AG10803 (cell line): ENCODE measurements around the gene CLEC16A.

Experiments
- DNase-seq: peaks from one replicate; pipeline ENCODE4 v3.0.0; 2010; ENCODE audit warnings: low read depth
- H3K4me3 ChIP-seq: 2 replicates; pipeline ENCODE4 v1.5.1; 2011; ENCODE audit warnings: mild to moderate bottlenecking, low read length, control low read depth
- TF ChIP-seq, protein P1 (sequence below): conservative IDR thresholded peaks from 2 replicates; pipeline ENCODE4 v1.5.1; 2011; ENCODE audit warnings: mild to moderate bottlenecking, low read length, control low read depth, inconsistent platforms

Gene CLEC16A

DNA sequence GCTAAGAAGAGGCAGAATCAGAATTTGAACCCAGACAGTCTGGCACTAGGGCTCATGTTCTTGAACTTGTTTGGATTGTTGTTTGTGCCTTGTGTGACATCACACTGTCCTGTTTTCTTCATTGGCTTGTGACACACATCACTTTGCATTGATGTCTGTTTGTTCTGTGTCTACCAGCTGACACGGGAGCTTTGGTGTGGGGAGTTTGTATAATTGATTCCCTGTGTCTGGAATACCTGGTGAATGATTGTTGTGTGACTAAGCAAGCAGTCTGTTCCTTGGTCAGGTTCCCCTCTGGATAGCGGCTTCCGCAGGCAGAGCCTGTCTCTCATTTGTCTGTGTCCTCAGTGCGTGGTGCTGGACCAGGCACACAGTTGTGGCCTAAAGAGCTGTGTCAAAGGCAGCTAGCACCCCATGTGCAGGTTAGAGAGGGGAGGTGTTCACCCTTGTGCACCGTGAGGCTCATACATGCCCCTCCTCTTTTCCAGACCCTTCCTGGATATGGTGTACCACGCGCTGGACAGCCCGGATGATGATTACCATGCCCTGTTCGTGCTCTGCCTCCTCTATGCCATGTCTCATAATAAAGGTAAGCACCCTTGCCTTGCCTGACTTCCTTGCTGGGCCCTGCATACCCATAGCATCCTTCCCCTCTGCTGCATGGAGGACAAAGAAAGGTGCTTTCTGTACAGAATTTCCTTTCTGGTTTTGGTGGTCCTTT, 80.1 kb downstream of the CLEC16A start:
- no peak overlapping the region for H3K4me3 ChIP-seq
- TF ChIP-seq, protein P1, sequence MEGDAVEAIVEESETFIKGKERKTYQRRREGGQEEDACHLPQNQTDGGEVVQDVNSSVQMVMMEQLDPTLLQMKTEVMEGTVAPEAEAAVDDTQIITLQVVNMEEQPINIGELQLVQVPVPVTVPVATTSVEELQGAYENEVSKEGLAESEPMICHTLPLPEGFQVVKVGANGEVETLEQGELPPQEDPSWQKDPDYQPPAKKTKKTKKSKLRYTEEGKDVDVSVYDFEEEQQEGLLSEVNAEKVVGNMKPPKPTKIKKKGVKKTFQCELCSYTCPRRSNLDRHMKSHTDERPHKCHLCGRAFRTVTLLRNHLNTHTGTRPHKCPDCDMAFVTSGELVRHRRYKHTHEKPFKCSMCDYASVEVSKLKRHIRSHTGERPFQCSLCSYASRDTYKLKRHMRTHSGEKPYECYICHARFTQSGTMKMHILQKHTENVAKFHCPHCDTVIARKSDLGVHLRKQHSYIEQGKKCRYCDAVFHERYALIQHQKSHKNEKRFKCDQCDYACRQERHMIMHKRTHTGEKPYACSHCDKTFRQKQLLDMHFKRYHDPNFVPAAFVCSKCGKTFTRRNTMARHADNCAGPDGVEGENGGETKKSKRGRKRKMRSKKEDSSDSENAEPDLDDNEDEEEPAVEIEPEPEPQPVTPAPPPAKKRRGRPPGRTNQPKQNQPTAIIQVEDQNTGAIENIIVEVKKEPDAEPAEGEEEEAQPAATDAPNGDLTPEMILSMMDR: no peak
- DNase-seq: no peak

DNA sequence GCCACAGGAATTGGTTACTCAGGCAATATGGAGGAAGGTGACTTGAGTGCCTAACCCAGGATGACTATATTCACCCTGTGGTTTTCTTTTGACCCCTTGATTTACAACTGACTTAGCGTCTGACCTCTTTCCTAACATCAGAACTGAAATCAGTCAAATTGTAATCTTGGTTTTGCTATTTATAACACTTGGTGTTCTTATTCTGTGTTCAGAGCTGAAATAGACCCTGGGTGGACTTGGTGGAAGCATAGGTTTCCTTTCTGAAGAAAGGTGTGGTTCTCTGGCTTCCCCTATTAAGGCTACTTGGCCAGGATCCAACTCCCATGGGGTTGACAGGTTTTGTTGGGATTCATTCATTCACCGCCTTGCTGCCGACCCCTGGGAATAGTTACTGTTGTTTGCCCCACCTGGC, 80.8 kb downstream of the CLEC16A start:
- no peak for DNase-seq
- TF ChIP-seq, protein P1: no peak
- H3K4me3 ChIP-seq: no peak overlapping the region

DNA sequence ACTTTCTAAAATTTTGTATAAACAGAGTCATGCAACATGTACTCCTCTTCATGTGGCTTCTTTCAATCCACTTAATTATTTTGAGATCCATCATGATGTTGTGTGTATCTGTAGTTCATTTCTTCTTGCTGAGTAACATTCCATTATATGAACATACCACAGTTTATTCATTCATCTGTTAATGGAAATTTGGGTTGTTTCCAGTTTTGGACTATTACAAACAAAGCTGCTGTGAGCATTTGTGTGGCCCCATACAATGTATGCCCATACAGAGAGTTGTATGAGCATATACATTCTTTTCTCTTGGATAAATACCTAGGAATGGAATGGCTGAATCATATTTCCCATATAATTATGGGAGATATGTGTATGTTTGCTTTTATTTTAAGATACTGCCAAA, 85.6 kb downstream of the CLEC16A start:
- TF ChIP-seq, protein P1: no peak
- no peak for DNase-seq
- no peak overlapping the region for H3K4me3 ChIP-seq

DNA sequence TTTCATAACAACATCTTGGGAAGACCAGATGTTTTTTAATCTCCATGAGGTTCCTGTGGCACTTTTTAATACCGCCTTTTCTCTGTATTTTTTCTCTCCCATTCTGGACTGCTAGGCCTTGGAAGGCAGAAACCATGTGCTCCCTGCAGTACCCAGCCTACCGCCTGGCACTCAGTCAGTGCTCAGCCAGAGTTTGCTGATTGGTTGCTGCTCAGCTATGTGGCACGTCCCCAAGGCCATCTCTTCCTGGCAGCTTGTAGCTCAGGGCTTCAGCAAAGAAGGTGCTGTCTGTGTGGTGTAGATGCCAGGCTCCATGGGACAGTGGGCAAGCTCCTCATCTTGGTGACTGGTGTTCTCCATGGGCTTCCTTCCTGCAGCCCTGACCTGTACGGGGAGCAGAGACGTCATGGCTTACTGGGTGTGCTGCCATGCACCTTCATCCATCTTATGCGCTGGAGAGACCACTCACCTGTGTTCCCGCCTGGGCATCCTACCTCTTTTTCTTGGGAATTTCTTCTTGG, 86.7 kb downstream of the CLEC16A start:
- TF ChIP-seq, protein P1: no peak
- no peak for DNase-seq
- H3K4me3 ChIP-seq: no peak overlapping the region

DNA sequence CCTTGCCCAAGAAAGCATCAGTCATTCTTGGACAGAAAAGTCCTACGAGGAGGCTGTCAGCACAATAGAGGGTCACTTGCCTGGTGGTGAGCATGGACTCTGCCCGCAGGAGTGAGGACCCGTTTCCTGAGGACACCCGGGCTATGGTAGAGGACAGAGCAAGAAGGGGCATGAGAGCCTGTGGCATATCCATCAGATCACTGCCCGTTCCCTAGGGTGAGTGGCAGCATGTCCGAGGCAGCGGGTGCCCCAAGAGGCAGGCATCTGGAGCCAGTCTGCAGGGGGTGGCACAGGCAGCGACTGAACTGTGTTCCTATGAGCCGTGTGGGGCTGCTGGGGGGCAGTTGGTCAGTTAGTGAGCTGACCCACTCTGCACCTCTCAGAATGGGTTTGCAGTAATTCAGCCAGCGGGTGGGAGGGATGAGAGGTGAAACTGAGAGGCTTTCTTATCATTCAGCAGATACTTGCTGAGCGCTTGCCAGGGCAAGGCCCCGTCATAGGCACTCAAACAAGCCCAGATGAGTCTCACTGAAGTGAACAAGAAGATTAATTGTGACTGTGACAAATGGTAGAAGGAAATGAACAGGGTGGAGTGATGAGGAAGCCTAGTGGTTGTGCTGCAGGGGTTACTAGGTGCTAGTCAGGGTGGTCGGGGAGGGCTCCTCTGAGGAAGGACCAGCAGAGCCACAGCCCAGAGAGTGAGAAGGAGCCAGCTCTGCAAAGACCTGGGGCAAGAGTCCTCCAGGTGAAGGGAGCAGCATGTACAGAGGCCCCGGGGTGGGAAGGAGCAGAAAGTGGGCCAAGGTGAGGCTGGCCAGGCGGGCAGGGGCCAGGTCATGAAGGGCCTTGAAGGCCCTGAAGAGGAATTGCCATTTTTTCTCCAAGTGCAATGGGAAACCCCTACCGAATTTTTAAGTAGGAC, 87.9 kb downstream of the CLEC16A start:
- H3K4me3 ChIP-seq: no peak overlapping the region
- no peak for DNase-seq
- TF ChIP-seq, protein P1: no peak

DNA sequence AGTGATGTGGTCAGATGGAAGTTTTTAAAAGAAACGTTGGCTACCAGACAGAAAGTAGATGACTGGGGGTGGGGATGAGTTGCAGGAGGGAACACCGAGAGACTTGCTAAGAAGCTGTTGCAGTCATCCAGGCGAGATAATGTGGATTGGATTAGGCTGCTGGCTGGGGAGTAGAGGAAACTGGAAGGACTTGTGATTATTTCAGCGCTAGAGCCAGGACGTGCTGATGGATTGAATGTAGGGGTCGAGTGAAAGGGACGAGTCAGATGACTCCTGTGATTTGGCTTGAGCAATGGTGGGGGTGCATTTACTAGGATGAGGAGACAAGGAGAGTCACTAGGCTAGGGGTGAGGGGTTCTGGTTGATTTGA, 88.5 kb downstream of the CLEC16A start:
- H3K4me3 ChIP-seq: no peak overlapping the region
- TF ChIP-seq, protein P1: no peak
- peak; percentile 85 for DNase-seq
